ENCODE measurements around the gene DNLZ. TPM values are rescaled to one million over a fixed set of nuclear protein-coding genes. Genes with fewer than 3 reads are reported as not detected.

DNLZ gene
- total and polyA plus RNA-seq, 12 donors, result 23.3 to 49.2 (median 32.5) TPM

GRCh38 chr9:136402067-136402466 is 38.5 kb upstream of the DNLZ start:
- no peak for TF ChIP-seq CTCF (IDR thresholded peaks at IDR 0.05)
- 52 to 59% methylated on average over 13 of the region's 13 CpGs for WGBS, 2 donors
- Histone ChIP-seq H3K27ac (no peak overlapping the region), H3K36me3 (peaks cover 0 to 63% (median 14%) of the 10 kb centered on the region in 9 donors), H3K27me3 (no peaks in the 10 kb centered on the region), H3K4me3 (no peak overlapping the region), H3K9me3 (no peaks in the 10 kb centered on the region), H3K4me1 (peaks cover 13 to 24% (median 18%) of the 10 kb centered on the region in 9 donors)
- DNase-seq (no peak), ATAC-seq (no peak)
- intact Hi-C loops (cut with DNase I), result loop anchor here in 4 of 10 donors (5.0 to 10.0 kb wide), 4 partner anchors 57 to 90 kb away; no protein-coding TSS in a partner anchor

DNA sequence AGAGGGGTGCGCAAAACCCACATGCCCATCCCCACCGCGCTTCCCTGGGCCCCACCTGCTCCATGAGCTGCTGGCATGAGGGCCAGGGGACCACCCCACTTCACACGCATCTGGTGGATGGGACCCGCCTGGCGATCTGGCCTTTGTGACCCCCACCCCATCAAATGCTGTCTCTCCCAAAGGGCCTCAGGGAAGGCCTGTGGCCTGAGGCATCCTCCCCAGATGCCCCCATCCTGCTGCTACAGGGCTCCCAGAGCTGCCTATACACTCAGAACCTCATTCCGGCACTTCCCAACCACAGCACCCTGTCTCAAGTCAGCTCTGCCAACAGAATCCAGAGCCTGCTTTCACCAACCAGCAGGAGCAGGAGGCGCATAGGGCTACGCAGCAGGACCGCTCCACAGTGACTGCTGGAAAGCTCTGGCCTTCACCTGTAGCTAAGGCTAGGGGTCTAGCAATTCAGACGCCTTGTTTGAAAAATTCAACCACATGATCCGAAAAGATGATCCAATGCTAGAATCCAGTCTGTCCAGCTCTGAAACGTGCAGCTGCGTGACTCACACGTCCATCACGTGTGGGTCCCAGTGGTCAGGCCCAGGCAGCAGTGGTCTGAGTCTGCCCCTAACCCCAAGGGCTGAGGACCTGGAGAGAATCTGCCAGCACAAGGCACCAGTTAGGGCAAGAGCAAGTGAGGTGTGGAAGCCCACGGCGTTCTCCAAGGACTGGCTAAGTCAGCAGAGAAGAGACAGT is 37.8 kb upstream of the DNLZ start:
- H3K27ac ChIP-seq, result no peak overlapping the region
- H3K27me3 ChIP-seq, result no peaks in the 10 kb centered on the region
- WGBS, 2 donors, result 91 to 92% methylated on average over 18 of the region's 18 CpGs
- H3K4me3 ChIP-seq, result no peak overlapping the region
- intact Hi-C loops (cut with DNase I), result loop anchor here in 7 of 10 donors (2.0 to 10.0 kb wide), 8 partner anchors 37 to 89 kb away; no protein-coding TSS in a partner anchor
- H3K9me3 ChIP-seq, result no peaks in the 10 kb centered on the region
- no peak for TF ChIP-seq CTCF (IDR thresholded peaks at IDR 0.05)
- peaks cover 0 to 63% (median 16%) of the 10 kb centered on the region in 9 donors for H3K36me3 ChIP-seq
- peaks cover 13 to 24% (median 18%) of the 10 kb centered on the region in 9 donors for H3K4me1 ChIP-seq
- no peak for ATAC-seq
- DNase-seq, result no peak

- TF ChIP-seq CTCF (IDR thresholded peaks at IDR 0.05), result peak; percentile 90 to 99 (median 97)
- intact Hi-C loops (cut with DNase I), result loop anchor here in 7 of 10 donors (1.0 to 10.0 kb wide), 9 partner anchors 35 to 88 kb away; no protein-coding TSS in a partner anchor
- Histone ChIP-seq H3K27me3 (no peaks in the 10 kb centered on the region), H3K27ac (peak within 1 kb of the TSS in 9 of 10 donors; percentile 20 to 84 (median 62)), H3K4me1 (peaks cover 13 to 24% (median 18%) of the 10 kb centered on the region in 9 donors), H3K4me3 (peak within 1 kb of the TSS; percentile 77 to 99 (median 94)), H3K9me3 (no peaks in the 10 kb centered on the region), H3K36me3 (peaks cover 0 to 63% (median 17%) of the 10 kb centered on the region in 9 donors)
- DNase-seq, result peak; percentile 77 to 91
- peak; percentile 89 to 95 (median 92) for ATAC-seq
- 6 to 9% methylated on average over 66 to 71 of the region's 71 CpGs for WGBS, 2 donors
Observed at GRCh38 chr9:136400038-136400834, 36.7 kb upstream of the DNLZ start, which contains the start of gene SNAPC4. Gene SNAPC4 (minus strand): TSS chr9:136400170. CDS start chr9:136398428, 1,742 bp downstream.

All from heart right ventricle (tissue), 16 donors.